Renal cortical epithelial cell (primary cell): ENCODE measurements around the gene KCTD16. TPM values are rescaled to one million over a fixed set of nuclear protein-coding genes. Genes with fewer than 3 reads are reported as not detected.
A peak's percentile ranks its signal among the peaks of the same experiment; 100 is the strongest.

Source experiments
- DNase-seq: peaks from one replicate; pipeline ENCODE4 v3.0.0-alpha.2; 2011; ENCODE audit warnings: low read depth
- total RNA-seq: library from RNA; depleted of rRNA; stranded (reverse); fragments of >200 nt; gene quantifications from 2 replicates; pipeline ENCODE4 v1.2.3, GENCODE V29; 2014

Gene KCTD16
- total RNA-seq, 1 donor from 2014 or later, result 1.1 TPM

GRCh38 chr5:144460600-144460999 is 289.9 kb downstream of the KCTD16 start:
- DNase-seq, result no peak

DNA sequence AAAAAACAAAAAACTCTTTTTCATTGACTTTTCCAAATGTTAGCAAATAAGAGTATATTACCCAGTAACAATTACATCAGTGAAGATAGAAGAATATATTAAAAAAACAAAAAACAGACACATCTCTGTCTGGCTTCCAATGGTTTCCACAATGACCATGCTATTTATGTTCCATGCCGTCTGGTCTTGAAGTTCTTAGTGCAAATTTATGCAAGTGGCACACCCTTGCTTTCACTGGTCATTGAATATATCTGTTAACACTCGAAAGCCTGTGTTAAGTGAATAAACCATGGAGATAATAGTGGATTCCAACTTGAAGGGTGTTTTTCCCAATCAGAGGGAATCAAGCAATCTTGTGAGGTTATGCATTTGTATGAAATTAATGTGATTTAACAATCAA is 291.9 kb downstream of the KCTD16 start:
- DNase-seq, result no peak

DNA sequence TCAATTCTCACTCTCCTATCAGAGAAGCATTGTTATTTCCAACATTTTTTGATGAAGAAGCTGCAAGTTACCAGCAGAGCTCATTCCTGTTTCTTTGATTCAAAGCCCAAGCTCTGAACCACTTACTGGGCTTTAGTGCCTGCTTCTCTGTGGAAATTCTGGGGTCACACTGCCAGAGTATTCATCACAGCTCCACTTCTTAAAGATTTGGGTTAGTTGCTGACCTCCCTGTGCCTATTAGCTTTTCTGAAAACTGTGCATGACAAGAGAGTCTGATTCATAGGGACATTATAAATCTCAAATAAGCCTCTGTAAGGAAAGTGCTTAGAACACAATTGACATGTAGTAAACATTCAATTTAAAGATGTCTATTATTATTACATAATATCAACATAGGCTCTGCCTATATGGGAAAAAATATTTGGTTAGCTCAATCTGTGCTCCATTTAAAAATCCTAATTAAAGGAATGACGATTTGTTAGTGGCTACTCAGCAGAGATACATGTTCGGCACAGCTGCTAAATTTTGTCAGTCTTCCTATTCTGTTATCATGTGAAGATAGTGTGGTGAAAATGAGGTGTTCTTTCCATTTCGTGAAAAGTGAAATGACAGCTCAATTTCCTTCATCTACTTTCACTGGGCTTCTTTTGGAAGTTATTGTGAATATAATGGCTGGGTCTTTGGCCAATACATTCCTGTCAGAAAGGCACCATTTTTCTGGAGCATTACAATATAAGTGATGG is 293.0 kb downstream of the KCTD16 start:
- no peak for DNase-seq

DNA sequence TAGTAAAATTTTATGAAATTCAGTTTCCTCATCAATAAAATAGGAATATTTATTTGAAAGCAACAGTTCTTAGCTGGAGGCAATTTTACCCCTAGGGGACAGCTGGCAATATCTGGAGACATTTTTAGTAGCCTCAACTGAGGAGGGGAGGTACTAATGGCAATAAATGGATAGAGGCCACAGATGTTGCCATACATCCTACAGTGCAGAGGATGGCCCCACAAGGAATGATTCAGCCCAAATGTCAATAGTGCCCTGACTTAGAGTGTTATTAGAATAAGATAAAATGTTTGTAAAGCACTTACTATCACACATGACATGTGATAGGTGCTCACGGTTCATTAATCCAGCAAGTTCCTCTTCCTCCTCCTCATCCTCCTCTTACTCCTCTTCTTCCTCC is 293.6 kb downstream of the KCTD16 start:
- DNase-seq, result no peak

- no peak for DNase-seq
Observed at GRCh38 chr5:144465441-144465840, 294.8 kb downstream of the KCTD16 start.

GRCh38 chr5:144467792-144468191 is 297.1 kb downstream of the KCTD16 start:
- DNase-seq, result peak; percentile 63

- DNase-seq, result no peak
Observed at GRCh38 chr5:144468571-144468970, 297.9 kb downstream of the KCTD16 start.

DNA sequence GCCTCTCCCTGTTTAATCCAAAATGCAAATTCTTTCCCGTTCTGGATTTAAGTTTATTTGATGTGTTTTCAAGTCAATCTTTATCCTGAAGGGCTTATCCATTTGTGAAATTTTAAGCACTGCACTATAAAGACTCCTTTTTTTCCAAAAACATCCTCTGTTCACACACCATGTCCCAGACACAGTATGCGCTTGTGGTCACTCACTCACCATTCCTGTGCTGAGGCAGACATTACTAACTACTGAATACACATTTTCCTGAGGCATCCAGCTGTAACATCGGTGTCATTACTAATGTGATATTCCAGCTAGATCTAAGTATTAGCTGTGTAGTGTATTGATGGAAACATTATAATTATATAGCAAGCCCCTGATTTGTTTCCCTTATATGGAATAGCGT is 298.4 kb downstream of the KCTD16 start:
- peak; percentile 92 for DNase-seq

DNA sequence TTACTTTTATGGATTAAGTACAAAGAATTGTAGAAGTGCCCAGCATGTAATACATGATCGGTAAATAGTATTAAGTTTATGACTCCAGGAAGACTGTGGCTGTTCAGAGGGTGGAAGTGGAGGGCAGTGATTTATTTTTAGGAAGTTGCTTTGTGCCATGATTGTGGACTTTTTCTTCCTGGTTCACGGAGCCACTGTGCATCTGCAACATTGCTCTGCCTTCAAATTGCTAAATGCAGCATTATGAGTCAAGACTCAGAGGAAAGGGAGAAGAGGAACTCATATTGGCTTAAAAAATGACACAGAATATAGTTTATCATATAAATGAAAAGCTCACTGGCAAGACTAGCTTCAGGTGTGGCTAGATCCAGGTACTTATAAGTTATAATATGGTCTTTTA is 301.5 kb downstream of the KCTD16 start:
- DNase-seq, result no peak

GRCh38 chr5:144473650-144474049 is 303.0 kb downstream of the KCTD16 start:
- no peak for DNase-seq

DNA sequence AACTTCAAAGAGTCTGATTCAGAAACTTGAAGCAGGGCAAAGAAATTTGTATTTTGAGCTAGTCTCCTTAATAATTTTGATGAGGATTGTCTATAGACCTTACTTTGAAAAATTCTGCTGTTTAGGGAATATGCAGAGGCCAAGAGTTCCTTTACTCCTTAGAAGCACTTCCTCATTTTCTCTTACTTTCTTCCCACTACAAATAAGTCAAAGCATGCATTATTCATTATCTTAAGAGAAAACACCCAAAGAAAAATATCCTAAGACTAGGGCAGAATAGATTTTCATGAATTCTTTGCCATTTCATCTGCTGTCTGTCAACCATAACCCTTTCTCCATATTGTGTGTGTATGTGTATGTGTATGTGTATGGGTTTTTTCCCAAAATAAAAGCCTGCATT is 307.9 kb downstream of the KCTD16 start:
- no peak for DNase-seq

DNA sequence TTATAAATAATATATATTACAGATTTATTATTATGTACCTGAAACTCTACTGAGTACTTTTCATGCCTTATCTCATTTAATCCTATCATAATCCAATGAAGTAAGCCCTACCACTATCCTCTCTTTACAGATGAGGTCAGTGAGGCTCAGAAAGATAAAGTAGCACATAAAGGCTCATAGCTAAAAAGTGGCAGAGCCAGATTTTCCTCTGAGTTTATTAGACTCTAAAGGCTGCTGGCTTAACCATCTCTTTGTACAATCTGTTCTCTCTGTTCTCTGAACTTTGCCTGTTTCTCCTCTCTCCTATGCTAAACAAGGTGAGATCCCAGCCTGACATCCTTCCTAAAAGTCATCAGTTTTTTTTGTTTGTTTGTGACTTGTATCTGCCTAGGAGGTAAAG is 311.2 kb downstream of the KCTD16 start:
- DNase-seq, result no peak

GRCh38 chr5:144484124-144484897 is 313.6 kb downstream of the KCTD16 start:
- peak; percentile 93 for DNase-seq

- no peak for DNase-seq
Observed at GRCh38 chr5:144485540-144485939, 314.9 kb downstream of the KCTD16 start.

GRCh38 chr5:144487207-144487606 is 316.5 kb downstream of the KCTD16 start:
- DNase-seq, result no peak

DNA sequence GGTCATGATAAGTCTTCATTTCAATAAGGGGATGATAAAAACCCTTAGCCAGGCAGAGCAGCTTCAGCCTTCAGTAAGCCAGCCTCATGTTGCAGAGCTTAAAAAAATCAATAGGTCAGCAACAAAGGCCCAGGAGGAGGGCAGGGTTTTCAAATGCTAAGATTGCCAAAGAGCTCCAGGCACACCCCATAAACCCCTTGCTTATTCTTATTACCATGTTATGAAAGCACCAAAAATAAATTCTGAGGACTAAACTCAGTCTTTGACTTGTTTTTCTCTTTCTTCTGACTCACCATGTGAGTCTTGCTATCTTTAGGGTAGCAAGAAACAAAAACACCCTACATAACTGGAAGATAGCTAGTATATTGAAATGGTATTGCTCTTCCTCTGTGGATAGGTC is 317.1 kb downstream of the KCTD16 start:
- DNase-seq, result no peak

DNA sequence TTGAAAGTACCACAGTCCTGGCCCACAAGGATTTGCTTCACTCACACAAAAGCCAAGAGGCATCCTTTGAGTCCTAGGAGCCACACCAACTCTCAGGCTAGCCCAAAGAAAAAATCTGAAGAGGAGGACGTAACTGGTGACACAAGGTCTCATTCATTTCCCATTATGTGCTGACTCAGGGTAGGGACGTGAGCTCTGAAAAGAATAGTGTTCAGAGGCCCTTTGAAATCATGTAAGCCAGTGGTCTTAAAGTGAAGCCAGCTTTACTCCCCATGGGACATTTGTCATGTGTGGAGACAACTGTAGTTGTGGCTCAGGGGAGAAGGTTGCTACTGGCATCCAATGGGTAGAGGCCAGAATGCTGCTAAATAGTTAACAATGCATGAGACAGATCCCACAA is 332.4 kb downstream of the KCTD16 start:
- DNase-seq, result no peak

DNA sequence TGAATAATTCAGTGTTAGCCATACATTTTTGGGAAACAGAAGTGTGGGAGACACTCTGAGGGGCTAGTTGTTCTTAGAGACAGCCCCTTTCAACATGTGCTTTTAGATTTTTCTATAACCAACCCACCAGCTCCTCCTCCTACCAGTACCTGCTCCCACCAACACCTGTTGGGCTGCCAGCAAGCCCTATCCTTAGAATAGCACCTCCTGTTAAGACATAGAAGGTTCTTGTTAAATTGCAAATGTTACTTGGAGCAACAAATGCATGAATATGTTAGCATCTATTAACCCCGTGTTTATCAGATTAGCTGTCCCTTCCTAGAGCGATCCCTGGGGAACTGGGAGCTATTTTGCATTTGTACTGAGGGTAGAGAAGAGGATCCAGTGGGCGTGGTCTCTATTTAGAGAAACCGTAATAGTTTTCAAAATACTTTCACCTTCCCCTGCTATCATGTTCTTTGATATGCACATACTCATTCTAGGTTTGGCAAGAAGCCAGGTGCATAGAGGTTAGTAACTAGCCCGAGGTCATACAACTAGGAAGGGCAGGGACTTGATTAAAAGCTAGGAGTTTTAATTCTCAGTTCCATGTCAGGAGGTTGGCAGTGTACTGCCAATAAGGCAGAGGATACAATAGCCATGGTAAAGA is 334.4 kb downstream of the KCTD16 start:
- DNase-seq, result peak; percentile 57

DNA sequence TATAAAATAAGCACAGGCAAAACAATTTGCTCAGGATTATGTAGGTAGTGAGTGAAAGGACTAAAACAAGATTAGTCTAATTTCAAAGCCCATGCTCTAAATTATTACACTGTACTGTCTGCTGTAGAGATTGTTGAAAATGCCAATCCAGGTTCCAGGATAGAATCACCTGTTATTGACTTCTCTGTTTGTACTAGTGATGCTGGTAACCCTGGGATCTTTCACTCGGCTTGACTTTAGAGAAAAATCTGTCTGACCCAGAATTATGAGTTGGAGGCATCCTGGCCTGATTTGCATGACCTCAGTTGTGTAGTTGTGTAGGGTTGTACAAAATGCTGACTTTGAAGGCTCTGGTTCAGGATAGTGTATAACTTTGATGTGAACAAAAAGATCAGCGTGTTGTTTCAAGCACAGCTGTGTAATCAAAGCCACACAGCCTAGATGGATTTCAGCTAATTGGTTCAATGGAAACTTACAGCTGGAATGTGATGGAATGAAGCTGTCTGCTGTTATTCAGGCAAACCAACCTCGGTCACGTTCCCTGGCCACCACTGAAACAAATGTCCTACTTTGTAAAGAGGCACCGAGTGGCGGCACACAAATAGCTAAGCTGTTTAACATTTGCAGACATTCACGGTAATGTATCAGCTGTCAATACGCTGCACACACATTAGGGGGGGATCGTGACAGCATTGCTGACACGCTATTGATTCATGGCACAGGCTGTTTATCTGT is 340.3 kb downstream of the KCTD16 start:
- DNase-seq, result peak; percentile 22

GRCh38 chr5:144511580-144512072 is 341.0 kb downstream of the KCTD16 start:
- no peak for DNase-seq

- no peak for DNase-seq
Observed at GRCh38 chr5:144522698-144523097, 352.0 kb downstream of the KCTD16 start.

DNA sequence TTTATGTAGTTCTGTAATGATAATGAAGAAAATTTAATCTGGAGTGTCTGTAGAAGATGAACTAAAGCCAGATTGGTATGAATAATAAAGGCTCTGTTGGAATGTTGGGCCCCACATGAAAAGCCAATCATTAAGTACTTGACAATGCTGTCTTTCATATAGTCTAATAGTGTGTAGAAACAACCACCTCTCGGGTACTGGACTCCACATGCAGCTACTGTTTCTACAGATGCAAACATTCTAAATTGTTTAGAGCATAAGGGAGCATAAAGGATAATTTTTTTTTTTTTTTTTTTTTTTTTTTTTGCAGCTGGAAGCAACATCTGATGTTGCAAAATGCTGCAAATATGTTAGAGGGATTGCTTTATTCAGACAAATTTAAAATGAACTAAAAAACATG is 354.3 kb downstream of the KCTD16 start:
- no peak for DNase-seq
